Measurements from ENCODE around the gene PRMT3. TPM values are rescaled to one million over a fixed set of nuclear protein-coding genes. Genes with fewer than 3 reads are reported as not detected.

The PRMT3 gene
- total RNA-seq, 1 experiment from 2014 or later, result 26.4 TPM

DNA sequence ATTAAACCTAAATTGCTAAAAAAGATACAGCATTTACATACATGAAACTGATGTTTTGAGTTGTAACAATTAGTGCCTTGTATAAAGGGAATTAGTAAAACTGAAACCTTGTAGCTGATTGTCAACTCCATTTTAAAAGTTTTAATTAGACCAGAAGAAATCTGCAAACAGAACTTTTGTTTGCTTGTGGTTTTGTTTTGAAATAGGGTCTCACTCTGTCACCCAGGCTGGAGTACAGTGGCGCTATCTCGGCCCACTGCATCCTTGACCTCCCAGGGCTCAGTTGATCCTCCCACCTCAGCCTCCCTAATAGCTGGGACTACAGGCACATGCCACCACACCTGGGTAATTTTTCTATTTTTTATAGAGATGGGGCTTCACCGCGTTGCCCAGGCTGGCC is 125.4 kb downstream of the PRMT3 start:
- POLR2A ChIA-PET (ENCODE audit: low non-redundant PET), result no interaction called here
- no TSS peak for BruUV-seq (replicated peaks)

DNA sequence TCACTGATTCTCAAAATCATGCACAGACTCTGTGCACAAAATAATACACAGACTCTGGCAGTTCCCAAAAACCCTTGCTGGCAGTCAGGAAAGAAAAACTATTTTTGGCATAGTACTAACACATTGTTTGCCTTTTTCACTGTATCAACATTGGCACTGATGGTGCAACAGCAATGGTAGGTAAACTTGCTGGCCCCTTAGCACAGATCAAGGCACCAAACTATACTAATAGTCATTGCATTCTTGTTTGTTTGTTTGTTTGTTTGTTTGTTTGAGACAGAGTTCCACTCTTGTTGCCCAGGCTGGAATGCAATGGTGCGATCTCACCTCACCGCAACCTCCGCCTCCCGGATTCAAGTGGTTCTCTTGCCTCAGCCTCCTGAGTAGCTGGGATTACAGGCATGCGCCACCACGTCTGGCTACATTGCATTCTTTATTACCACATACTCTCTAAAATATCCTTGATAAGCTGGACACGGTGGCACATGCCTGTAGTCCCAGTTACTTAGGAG is 130.9 kb downstream of the PRMT3 start:
- intact Hi-C loops (cut with micrococcal nuclease; ENCODE audit: unreplicated experiment), result no loop called here
- ChIA-PET POLR2A (ENCODE audit: low non-redundant PET) (no interaction called here), CTCF (no interaction called here)

More for the DNA sequence above, 125.4 kb downstream of the PRMT3 start:
- H3K27me3 ChIP-seq (replicated peaks; ENCODE audit: insufficient read depth, low read depth, low read length, poor library complexity), result no peaks in the 10 kb centered on the region
- H3K9me3 ChIP-seq (ENCODE audit: low read depth, low read length, poor library complexity, severe bottlenecking), result no peaks in the 10 kb centered on the region
- TF ChIP-seq, protein P1, sequence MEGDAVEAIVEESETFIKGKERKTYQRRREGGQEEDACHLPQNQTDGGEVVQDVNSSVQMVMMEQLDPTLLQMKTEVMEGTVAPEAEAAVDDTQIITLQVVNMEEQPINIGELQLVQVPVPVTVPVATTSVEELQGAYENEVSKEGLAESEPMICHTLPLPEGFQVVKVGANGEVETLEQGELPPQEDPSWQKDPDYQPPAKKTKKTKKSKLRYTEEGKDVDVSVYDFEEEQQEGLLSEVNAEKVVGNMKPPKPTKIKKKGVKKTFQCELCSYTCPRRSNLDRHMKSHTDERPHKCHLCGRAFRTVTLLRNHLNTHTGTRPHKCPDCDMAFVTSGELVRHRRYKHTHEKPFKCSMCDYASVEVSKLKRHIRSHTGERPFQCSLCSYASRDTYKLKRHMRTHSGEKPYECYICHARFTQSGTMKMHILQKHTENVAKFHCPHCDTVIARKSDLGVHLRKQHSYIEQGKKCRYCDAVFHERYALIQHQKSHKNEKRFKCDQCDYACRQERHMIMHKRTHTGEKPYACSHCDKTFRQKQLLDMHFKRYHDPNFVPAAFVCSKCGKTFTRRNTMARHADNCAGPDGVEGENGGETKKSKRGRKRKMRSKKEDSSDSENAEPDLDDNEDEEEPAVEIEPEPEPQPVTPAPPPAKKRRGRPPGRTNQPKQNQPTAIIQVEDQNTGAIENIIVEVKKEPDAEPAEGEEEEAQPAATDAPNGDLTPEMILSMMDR (conservative IDR thresholded peaks at IDR 0.05; ENCODE audit: low read depth, low read length), result no peak
- TF ChIP-seq EZH2 (IDR thresholded peaks at IDR 0.05; ENCODE audit: borderline replicate concordance, low read depth, low read length, poor library complexity, severe bottlenecking), result no peak
- intact Hi-C loops (cut with micrococcal nuclease; ENCODE audit: unreplicated experiment), result no loop called here
- H3K4me1 ChIP-seq (ENCODE audit: insufficient read depth, low read length, poor library complexity, severe bottlenecking), result no peaks in the 10 kb centered on the region
- no peak overlapping the region for H3K4me3 ChIP-seq (ENCODE audit: low read depth, low read length, poor library complexity, severe bottlenecking)
- H3K36me3 ChIP-seq (ENCODE audit: insufficient read depth, low read length, poor library complexity, severe bottlenecking), result no peaks in the 10 kb centered on the region
- no peak overlapping the region for H3K27ac ChIP-seq (ENCODE audit: low read depth, low read length, poor library complexity, severe bottlenecking)
- no peak for DNase-seq (ENCODE audit: low spot score)
- CTCF ChIA-PET, result no interaction called here

DNA sequence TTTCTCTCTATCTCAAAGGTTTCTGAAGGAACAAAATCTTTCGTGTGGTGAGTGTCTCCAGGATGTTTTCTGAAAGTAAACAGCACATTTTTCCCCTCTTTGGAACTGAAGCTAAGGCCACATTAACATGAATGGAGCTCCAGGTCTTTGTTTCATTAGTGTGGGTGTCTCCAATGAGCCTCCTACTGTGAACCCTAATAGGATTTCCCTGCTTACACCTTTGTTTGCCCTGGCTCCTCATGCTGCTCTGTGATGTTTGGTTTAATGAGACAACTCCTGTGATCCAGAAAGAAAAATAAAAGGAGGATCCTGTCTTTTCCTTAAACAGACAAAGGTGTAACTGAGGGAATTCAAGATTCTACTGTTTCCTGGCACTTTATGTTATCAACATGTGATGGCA is 135.0 kb downstream of the PRMT3 start:
- H3K36me3 ChIP-seq (ENCODE audit: insufficient read depth, low read length, poor library complexity, severe bottlenecking), result no peaks in the 10 kb centered on the region
- ChIA-PET CTCF (no interaction called here), POLR2A (ENCODE audit: low non-redundant PET) (no interaction called here)
- DNase-seq (ENCODE audit: low spot score), result peak; percentile 4
- no peaks in the 10 kb centered on the region for H3K9me3 ChIP-seq (ENCODE audit: low read depth, low read length, poor library complexity, severe bottlenecking)
- TF ChIP-seq EZH2 (IDR thresholded peaks at IDR 0.05; ENCODE audit: borderline replicate concordance, low read depth, low read length, poor library complexity, severe bottlenecking), result no peak
- TF ChIP-seq, protein P1 (conservative IDR thresholded peaks at IDR 0.05; ENCODE audit: low read depth, low read length), result no peak
- no peak overlapping the region for H3K27ac ChIP-seq (ENCODE audit: low read depth, low read length, poor library complexity, severe bottlenecking)
- H3K4me3 ChIP-seq (ENCODE audit: low read depth, low read length, poor library complexity, severe bottlenecking), result no peak overlapping the region
- no peaks in the 10 kb centered on the region for H3K4me1 ChIP-seq (ENCODE audit: insufficient read depth, low read length, poor library complexity, severe bottlenecking)
- no peaks in the 10 kb centered on the region for H3K27me3 ChIP-seq (replicated peaks; ENCODE audit: insufficient read depth, low read depth, low read length, poor library complexity)
- no TSS peak for BruUV-seq (replicated peaks)
- intact Hi-C loops (cut with micrococcal nuclease; ENCODE audit: unreplicated experiment), result no loop called here

More for the DNA sequence above, 130.9 kb downstream of the PRMT3 start:
- Histone ChIP-seq H3K4me1 (ENCODE audit: insufficient read depth, low read length, poor library complexity, severe bottlenecking) (no peaks in the 10 kb centered on the region), H3K36me3 (ENCODE audit: insufficient read depth, low read length, poor library complexity, severe bottlenecking) (no peaks in the 10 kb centered on the region), H3K27ac (ENCODE audit: low read depth, low read length, poor library complexity, severe bottlenecking) (no peak overlapping the region), H3K9me3 (ENCODE audit: low read depth, low read length, poor library complexity, severe bottlenecking) (no peaks in the 10 kb centered on the region), H3K4me3 (ENCODE audit: low read depth, low read length, poor library complexity, severe bottlenecking) (no peak overlapping the region), H3K27me3 (replicated peaks; ENCODE audit: insufficient read depth, low read depth, low read length, poor library complexity) (no peaks in the 10 kb centered on the region)
- no peak for TF ChIP-seq EZH2 (IDR thresholded peaks at IDR 0.05; ENCODE audit: borderline replicate concordance, low read depth, low read length, poor library complexity, severe bottlenecking)
- TF ChIP-seq, protein P1 (conservative IDR thresholded peaks at IDR 0.05; ENCODE audit: low read depth, low read length), result no peak
- BruUV-seq (replicated peaks), result no TSS peak
- DNase-seq (ENCODE audit: low spot score), result no peak
